SK-N-MC (cell line): ENCODE results near the gene CX3CR1.

Source experiments
- DNase-seq: peaks from one replicate; pipeline ENCODE4 v3.0.0-alpha.2; 2011; ENCODE audit warnings: low read depth, low spot score
- H3K27ac ChIP-seq: fragments of 200-600 bp; sonication (generic); 2 replicates; pipeline ENCODE4 v1.5.1; 2016; ENCODE audit warnings: mixed run types
- H3K36me3 ChIP-seq: fragments of 200-600 bp; sonication (generic); 2 replicates; pipeline ENCODE4 v1.6.1; 2017; ENCODE audit warnings: antibody characterized with exemption, low read length, mixed read lengths; ENCODE audit not compliant: insufficient read depth
- H3K4me3 ChIP-seq: fragments of 200-600 bp; sonication (generic); 2 replicates; pipeline ENCODE4 v1.5.1; 2016
- H3K9ac ChIP-seq: fragments of 200-600 bp; sonication (generic); 2 replicates; pipeline ENCODE4 v1.8.0; 2017; ENCODE audit warnings: mixed run types, mixed read lengths; ENCODE audit not compliant: insufficient read length
- H3K9me3 ChIP-seq: fragments of 200-600 bp; sonication (generic); 2 replicates; pipeline ENCODE4 v1.6.1; 2017; ENCODE audit warnings: low read depth, mild to moderate bottlenecking, antibody characterized with exemption, low read length, moderate library complexity, mixed read lengths
- EZH2 ChIP-seq: fragments of 200-600 bp; sonication (generic); IDR thresholded peaks from one replicate; pipeline ENCODE4 v1.6.1; 2017; ENCODE audit warnings: antibody characterized with exemption
- FOXP2 ChIP-seq: optimal IDR thresholded peaks from 2 replicates; pipeline ENCODE3; 2011; ENCODE audit warnings: mild to moderate bottlenecking, moderate library complexity; ENCODE audit not compliant: insufficient read depth; ENCODE audit errors: extremely low read length, control extremely low read depth
- POLR2AphosphoS5 ChIP-seq: IDR thresholded peaks from 2 replicates; pipeline ENCODE4 v1.6.1; 2012; ENCODE audit warnings: mild to moderate bottlenecking, low read depth, low read length, borderline replicate concordance

CX3CR1 gene

GRCh38 chr3:39275963-39276593 is 3.8 kb downstream of the CX3CR1 start:
- Histone ChIP-seq H3K4me3 (no peak overlapping the region), H3K9ac (no peak overlapping the region), H3K36me3 (no peaks in the 10 kb centered on the region), H3K27ac (no peak overlapping the region), H3K9me3 (no peaks in the 10 kb centered on the region)
- DNase-seq = no peak
- no peak for TF ChIP-seq EZH2
- TF ChIP-seq POLR2AphosphoS5 = no peak
- no peak for TF ChIP-seq FOXP2

- H3K9ac ChIP-seq = no peak overlapping the region
- DNase-seq = no peak
- H3K4me3 ChIP-seq = no peak overlapping the region
- H3K9me3 ChIP-seq = no peaks in the 10 kb centered on the region
- TF ChIP-seq POLR2AphosphoS5 (no peak), FOXP2 (no peak), EZH2 (no peak)
- H3K36me3 ChIP-seq = no peaks in the 10 kb centered on the region
- no peak overlapping the region for H3K27ac ChIP-seq
Observed at GRCh38 chr3:39275052-39275451, 4.8 kb downstream of the CX3CR1 start.

DNA sequence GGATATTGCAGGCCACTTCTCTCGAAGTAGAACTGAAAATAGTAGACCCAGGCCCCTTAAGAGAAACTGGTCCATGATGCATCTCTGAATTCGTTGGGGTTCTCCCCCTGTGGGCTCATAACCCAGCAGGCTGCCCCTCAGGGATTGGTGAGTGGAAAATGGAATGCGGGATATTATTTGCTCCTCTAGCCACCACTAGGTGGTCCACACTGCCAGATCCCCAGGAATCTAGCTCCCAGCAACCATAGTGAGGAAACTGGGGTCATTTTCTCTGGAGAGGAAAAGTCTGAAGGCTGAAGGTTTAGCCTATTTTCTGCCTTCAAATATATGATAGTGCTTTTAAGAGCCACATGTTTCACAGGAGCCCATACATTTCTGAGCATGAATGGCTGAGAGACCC is 6.7 kb downstream of the CX3CR1 start:
- H3K9me3 ChIP-seq = no peaks in the 10 kb centered on the region
- no peak for TF ChIP-seq POLR2AphosphoS5
- TF ChIP-seq EZH2 = no peak
- no peak for TF ChIP-seq FOXP2
- DNase-seq = no peak
- no peak overlapping the region for H3K4me3 ChIP-seq
- H3K36me3 ChIP-seq = no peaks in the 10 kb centered on the region
- H3K27ac ChIP-seq = no peak overlapping the region
- H3K9ac ChIP-seq = no peak overlapping the region

GRCh38 chr3:39272191-39272590 is 7.6 kb downstream of the CX3CR1 start:
- DNase-seq = no peak

DNA sequence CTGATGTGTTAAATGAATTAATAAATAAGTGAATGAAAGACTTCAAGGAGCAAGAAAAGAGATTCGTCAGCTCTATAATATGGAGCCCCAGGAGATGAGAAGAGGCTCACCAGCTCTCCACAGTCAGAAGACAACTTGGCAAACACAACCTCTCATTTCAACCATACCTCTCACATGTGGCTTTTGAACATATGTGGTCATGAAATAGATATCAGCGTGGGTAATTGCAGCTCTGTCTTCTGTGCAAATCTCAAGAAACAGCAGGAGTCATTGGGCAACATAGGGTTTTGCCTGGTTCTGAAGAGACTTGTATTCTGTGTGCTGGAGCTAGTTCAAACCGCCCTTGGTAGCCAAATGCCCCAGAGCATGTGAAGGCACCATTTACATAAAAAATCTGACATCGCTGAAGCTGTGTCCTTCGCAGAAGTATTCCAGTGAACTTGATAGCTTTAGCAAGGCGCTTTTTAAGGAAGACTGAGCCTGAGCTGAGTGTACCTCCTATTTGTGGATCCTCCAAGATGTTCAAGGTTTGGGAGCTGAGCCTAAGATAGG is 8.4 kb downstream of the CX3CR1 start:
- no peak overlapping the region for H3K27ac ChIP-seq
- no peak overlapping the region for H3K4me3 ChIP-seq
- no peaks in the 10 kb centered on the region for H3K36me3 ChIP-seq
- H3K9ac ChIP-seq = no peak overlapping the region
- DNase-seq = no peak
- TF ChIP-seq FOXP2 (no peak), EZH2 (no peak), POLR2AphosphoS5 (no peak)
- no peaks in the 10 kb centered on the region for H3K9me3 ChIP-seq

More at GRCh38 chr3:39272191-39272590, 7.6 kb downstream of the CX3CR1 start:
- no peak overlapping the region for H3K9ac ChIP-seq
- no peak for TF ChIP-seq POLR2AphosphoS5
- no peak for TF ChIP-seq FOXP2
- no peak for TF ChIP-seq EZH2
- H3K9me3 ChIP-seq = no peaks in the 10 kb centered on the region
- H3K36me3 ChIP-seq = no peaks in the 10 kb centered on the region
- no peak overlapping the region for H3K27ac ChIP-seq
- H3K4me3 ChIP-seq = no peak overlapping the region

DNA sequence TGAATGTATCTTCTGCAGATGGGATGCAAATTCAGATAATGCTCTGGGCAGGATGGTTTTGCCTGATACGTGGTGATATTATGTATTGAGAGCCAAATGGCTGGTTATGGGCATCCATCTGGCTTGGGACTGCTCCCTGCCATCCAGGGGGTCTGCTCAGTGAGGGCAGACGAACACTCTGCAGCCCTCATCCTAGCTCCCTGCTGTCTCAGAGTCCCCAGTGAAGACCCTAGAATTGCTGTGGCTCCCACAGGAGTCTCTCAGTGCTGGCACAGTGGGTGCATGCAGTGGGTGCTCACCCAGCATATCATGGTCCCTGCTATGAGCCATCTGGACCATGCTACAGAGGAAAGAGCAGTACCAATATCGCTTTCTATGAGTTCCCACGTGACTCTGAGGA is 10.3 kb downstream of the CX3CR1 start:
- no peak for TF ChIP-seq POLR2AphosphoS5
- TF ChIP-seq EZH2 = no peak
- no peak for TF ChIP-seq FOXP2
- Histone ChIP-seq H3K4me3 (no peak overlapping the region), H3K9ac (no peak overlapping the region), H3K36me3 (no peaks in the 10 kb centered on the region), H3K9me3 (no peaks in the 10 kb centered on the region), H3K27ac (no peak overlapping the region)
- DNase-seq = no peak

- no peak for TF ChIP-seq POLR2AphosphoS5
- no peak for TF ChIP-seq FOXP2
- TF ChIP-seq EZH2 = no peak
- no peaks in the 10 kb centered on the region for H3K36me3 ChIP-seq
- H3K27ac ChIP-seq = no peak overlapping the region
- H3K9ac ChIP-seq = no peak overlapping the region
- DNase-seq = no peak
- H3K9me3 ChIP-seq = no peaks in the 10 kb centered on the region
- no peak overlapping the region for H3K4me3 ChIP-seq
Observed at GRCh38 chr3:39268549-39268900, 11.3 kb downstream of the CX3CR1 start.

DNA sequence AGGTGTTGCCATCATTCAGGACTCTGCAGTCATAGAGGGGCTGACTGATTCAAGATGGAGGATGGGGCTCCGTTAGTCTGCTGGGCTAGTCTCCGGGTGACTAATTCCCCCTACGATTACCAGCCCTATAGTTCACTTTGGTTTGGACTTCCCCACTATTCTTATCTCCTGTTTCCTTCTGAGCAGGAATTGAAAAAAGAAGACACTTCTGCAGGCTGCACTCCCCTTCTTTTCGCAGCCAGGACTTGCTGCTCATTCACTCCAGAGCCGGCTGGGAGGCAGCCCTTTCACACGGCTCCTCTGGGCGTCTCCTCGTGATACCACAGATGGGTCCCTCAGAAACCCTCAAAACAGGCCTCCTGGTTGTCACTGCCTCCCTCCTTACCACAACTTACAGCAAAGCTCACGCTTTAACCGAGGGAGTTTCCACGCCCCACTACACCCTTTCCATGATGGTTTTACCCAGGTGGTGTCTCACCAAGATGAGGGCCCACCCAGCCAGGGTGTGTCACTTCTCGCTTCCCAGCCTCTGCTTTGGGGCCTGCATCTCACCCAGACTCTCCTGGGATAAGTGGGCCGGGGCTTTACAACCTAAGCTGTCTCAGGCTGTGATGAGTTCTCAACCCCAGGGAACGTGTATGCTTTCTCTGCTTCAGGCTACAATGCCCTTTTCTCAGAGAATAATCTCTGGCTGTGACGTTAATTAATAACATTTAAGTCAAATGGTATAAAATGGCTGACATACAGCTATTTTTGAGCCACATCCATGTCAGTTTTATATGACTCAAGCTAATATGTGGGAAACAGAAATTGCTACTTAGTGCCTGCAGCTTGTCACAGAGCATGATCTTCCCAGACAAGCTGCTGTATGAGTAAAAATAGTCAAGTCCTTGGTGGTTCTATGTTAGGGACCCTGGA is 11.9 kb downstream of the CX3CR1 start:
- no peak for TF ChIP-seq POLR2AphosphoS5
- TF ChIP-seq EZH2 = no peak
- no peak for TF ChIP-seq FOXP2
- no peak overlapping the region for H3K27ac ChIP-seq
- no peaks in the 10 kb centered on the region for H3K36me3 ChIP-seq
- no peak overlapping the region for H3K4me3 ChIP-seq
- H3K9me3 ChIP-seq = no peaks in the 10 kb centered on the region
- DNase-seq = no peak
- no peak overlapping the region for H3K9ac ChIP-seq

DNA sequence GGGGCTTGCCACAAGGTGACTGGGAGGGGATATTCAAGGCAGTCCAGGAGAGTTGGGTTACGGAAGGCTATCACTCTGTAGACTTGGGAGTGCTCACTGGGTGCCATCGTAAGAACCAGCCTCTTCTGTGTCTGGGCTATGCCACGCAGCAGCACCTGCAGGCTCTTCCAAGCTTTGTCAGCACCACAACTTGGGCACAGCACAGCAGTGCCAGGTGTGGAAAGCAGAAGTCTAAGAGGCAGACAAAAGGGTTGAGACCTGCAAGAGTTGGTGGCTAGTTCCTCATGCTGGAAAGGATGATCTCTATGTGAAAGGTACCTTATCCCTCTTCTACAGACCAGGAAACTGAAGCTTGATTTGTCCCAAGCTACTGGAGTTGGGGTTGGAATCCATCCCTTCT is 15.8 kb downstream of the CX3CR1 start:
- Histone ChIP-seq H3K9ac (no peak overlapping the region), H3K27ac (no peak overlapping the region), H3K4me3 (no peak overlapping the region), H3K36me3 (no peaks in the 10 kb centered on the region), H3K9me3 (no peaks in the 10 kb centered on the region)
- no peak for TF ChIP-seq FOXP2
- no peak for TF ChIP-seq EZH2
- TF ChIP-seq POLR2AphosphoS5 = no peak
- DNase-seq = no peak
